HG03108 (cell line): Measurements from ENCODE around the gene ZFAND3.

Experiments
- ATAC-seq: cut with Tn5 transposase; IDR thresholded peaks from one replicate; pipeline ENCODE4 v1.9.1; 2021; ENCODE audit warnings: moderate library complexity; ENCODE audit not compliant: unreplicated experiment

The ZFAND3 gene

GRCh38 chr6:38068854-38069590 lies 249.5 kb downstream of the ZFAND3 start:
- no peak for ATAC-seq

- no peak for ATAC-seq
Measured at GRCh38 chr6:38077488-38078030, 258.0 kb downstream of the ZFAND3 start.

DNA sequence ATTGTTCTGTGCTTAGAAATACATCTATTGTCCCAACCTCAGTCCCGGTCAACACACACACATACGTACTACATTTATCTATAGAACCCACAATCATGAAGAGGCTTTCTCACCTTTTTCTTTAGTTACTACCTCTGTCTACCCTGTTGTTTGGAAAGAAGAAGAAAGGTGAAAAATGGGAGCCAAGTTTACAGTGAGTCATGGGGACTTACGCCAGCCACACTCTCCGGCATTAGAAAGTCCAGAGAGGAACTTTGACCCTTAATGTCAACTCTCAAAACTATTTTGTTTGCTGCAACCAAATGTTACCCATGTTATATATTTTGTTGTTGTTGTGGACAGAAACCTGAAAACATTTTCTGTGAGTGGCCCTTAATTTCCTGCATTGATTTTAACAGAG lies 259.1 kb downstream of the ZFAND3 start:
- no peak for ATAC-seq

DNA sequence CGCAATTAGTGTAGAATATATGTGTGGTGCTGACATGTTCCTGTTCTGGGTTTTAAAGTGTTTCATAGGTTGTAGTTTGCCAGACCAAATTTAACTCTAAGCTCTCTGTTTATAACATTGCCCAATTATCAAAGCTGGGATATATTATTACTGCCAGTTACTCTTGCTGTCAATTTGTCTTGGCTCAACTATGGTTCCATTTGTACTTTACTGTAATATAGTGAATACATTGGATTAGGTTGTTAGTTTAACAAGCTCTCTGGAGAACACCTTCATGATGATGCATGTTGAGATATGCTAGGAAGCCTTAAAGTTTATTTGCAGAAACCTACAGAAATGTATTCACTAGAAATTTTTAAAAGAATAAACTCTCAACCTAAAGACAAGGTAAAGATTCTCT lies 259.6 kb downstream of the ZFAND3 start:
- no peak for ATAC-seq

GRCh38 chr6:38079537-38079936 lies 260.0 kb downstream of the ZFAND3 start:
- no peak for ATAC-seq

DNA sequence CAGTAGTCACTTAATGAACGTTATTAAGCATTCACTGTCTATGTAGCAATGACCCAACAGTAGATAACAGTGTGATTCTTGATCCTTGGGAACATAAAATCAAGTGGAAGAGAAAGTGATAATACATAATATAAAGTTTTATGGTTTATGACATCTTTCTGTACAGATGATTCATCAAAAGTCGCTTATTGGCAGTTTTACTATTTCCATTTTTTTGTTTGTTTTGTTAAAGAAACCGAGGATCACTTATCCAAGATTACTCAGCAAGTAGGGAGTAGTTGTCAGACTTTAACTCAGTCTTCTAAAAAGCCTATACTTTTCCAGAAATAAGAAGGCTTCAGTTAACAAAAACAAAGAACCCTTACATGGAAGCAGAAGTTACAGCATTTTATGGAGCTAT lies 260.8 kb downstream of the ZFAND3 start:
- no peak for ATAC-seq

DNA sequence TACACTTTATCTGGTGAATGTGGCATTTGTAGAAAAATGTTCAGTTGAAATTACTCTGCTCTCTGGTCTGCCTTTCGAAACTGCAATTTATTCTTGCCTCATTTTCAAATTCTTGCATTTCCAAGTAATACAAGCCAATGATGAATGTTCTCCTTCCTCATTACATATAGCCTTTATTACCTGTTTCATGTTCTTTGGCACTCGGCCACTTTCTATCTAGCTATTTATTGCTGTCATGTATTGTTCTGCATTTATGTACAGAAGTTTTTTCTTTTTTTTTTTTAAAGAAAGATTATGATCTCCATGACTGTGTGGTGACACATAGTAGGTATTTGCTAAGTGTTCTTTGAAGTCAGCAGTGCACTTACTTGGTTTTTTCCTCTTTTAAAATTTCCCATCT lies 261.4 kb downstream of the ZFAND3 start:
- ATAC-seq = no peak

- ATAC-seq = no peak
Measured at GRCh38 chr6:38085031-38085430, 265.5 kb downstream of the ZFAND3 start.

DNA sequence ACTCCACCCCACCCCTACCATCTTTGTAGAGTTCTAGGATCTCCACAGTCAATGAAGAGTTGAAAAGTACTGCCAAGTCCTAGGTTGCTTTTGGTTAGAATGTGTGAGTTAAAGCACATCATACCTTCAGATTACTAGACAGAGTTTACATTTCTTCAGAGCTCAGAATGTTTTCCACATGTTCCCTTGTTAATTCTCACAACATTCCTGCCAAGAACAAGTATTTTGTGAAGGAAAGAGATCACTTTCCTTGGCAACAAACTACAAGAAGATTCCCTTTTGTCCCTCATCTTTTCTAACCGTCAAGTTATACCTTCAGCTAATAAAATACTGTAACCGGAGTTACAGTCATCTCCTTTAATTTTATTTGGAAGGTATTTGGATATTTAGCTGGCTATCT lies 266.8 kb downstream of the ZFAND3 start:
- no peak for ATAC-seq

DNA sequence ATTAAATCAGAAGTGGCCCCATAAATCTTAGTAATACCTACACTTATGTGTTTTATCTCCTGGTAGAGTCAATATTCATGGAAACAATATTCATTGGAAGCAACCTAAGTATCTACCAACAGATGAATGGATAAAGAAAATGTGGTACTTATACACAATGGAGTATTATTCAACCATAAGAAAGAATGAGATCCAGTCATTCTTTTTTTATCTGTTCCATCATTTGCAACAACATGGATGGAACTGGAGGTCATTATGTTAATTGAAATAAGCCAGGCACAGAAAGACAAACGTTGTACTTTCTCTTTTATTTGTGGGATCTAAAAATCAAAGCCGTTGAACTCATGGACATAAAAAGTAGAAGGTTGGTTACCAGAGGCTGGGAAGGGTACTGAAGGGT lies 268.5 kb downstream of the ZFAND3 start:
- ATAC-seq = no peak

DNA sequence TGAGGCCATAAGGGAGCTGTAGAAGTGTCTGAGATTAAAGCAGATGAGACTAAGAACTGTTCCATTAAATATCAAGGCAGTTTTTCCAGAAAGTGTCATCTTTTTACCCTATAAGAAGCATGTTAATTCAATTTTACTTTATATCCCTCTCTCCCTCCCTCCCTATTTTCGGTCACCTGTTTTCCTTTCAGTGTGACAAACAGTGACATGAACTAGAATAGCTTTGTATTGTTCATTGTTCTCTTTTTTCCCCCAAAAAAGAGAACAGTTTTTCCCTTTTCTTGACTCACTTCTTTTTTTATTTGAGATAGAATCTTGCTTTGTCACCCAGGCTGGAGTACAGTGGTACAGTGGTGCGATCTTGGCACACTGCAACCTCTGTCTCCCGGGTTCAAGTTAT lies 269.3 kb downstream of the ZFAND3 start:
- ATAC-seq = no peak

- no peak for ATAC-seq
Measured at GRCh38 chr6:38091613-38092012, 272.1 kb downstream of the ZFAND3 start.

GRCh38 chr6:38092465-38092864 lies 272.9 kb downstream of the ZFAND3 start:
- no peak for ATAC-seq

GRCh38 chr6:38092964-38093363 lies 273.4 kb downstream of the ZFAND3 start:
- ATAC-seq = no peak

DNA sequence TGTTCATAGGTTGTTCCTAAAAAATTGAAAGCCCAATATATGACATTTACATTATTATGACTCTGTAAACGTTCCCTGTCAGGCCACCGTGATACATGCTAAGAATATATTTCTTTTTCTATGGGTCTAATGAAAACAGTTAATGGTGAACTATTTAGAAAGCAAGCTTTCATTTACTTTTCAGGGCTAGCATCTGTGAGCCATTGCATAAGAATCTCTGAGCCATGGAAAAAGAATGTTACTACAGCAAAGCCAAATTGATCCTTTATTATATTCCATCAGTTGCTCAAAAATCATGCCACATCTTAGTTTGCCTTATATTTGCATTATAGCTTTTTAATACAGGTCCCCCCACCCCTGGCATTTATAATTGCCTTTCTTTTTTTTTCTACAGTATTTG lies 275.5 kb downstream of the ZFAND3 start:
- no peak for ATAC-seq

GRCh38 chr6:38099221-38099620 lies 279.7 kb downstream of the ZFAND3 start:
- no peak for ATAC-seq

DNA sequence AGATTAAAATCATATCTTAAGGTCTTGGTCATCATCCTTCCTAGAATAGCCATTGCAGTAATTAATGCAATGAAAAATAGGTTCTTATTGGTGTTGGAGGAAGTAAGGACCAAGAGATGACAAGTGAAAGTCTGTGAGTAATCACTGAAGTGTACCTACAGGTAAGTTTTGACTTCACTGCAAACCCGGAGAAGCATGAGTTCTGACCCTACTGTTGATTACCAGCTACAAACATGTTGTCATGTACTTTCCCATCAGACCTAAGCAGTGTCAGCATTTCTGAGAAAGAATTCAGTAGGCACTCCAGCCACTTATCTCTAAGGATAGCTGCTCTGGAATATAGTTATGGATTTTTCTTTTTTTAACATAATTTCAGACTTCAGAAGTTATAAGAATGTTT lies 280.9 kb downstream of the ZFAND3 start:
- no peak for ATAC-seq

DNA sequence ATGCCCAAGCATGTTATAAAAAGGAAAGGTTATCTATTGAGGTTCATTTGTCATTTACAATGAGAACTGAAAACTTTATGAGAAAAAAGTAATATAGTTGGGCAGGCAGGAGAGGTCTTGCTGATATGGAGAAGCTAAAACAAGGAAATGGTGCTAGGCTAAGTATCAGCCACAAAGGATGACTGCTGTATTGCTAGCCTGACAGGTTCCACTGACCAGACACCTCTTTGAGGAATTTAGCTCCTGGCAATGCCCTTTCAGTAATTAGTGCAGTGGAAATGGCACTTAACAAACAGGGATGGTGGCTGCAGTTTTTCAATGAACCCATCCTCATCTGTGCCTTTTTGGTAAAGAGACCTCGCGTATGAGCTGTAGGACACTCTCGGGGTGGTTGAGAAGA lies 284.4 kb downstream of the ZFAND3 start:
- no peak for ATAC-seq

DNA sequence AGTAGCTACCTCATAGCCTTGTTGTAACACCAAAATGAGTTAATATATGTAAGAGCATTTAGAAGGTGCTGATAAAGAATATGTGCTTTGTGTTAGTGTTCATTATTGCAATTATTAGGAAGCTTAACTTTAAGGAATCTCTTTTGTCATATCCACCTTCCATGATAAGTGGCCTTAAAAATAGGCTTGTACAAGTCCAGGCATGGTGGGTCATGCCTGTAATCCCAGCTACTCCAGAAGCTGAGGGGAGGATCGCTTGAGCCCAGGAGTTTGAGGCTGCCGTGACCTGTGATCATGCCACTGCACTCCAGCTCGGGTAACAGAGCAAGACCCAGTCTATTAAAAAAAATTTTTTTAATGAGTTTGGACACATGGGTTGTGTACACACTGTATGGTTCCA lies 285.5 kb downstream of the ZFAND3 start:
- no peak for ATAC-seq

- no peak for ATAC-seq
Measured at GRCh38 chr6:38107073-38107472, 287.5 kb downstream of the ZFAND3 start.

DNA sequence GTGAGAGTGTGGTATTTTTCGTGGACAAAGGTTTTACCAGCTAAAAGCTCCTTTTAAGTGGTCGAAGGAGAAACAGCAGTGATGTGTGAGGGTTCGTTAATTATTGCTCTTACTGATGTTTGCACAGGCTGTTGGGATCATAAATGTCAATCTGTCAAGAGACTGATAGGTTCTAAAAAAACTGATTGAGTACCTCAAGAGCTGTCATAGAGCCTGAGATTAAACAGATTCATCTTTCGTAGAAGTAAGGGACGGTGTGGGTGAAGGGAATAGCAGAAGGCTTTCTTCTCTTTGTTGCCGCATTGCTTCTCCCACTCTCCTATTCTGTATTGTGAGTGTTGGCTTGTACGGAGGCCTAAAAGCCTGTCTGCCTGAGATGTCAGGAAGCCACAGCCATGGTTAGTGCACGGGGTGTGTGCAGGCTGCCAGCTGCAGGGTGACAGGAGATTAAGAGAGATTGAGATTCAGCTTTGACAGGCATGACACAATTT lies 291.0 kb downstream of the ZFAND3 start:
- no peak for ATAC-seq

DNA sequence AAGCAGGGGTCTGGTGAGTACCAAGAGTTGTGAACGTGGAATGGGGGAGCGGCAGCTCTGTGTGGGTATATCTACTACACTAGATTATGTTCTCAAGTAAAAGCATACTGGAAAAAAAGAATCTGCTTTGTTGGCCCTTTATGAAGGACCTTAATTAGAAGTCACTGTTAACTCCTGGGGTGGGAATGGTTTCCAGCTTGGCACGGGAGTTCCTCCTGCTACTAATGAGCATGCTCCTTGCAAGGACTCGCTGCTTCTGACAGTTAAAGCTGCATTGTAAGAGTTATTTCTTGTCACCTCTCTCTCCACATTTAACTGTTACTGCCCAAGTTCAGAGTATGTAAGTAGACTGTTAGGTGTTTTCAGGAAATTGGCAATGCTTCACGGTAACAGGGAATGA lies 292.7 kb downstream of the ZFAND3 start:
- no peak for ATAC-seq
